NCI-H128 (cell line): Measurements from ENCODE around the gene MYH14.

Source experiments
- DNase-seq: peaks from one replicate; lab custom pipeline; 2025; ENCODE audit not compliant: unreplicated experiment; lab: John Stamatoyannopoulos, UW

The MYH14 gene

DNA sequence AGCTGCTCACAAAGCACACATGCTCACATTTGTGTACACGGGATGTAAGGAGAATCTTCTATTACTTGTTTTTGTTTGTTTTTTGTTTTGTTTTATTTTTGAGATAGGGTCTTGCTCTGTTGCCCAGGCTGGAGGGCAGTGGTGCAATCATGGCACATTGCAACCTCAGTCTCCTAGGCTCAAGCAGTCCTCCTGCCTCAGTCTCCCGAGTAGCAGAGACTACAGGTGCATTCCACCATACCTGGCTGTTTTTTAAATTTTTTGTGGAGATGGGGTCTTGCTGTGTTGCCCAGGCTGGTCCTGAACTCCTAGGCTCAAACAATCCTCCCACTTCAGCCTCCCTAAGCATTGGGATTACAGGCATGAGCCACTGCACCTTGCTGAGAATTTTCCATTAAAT lies 83.9 kb downstream of the MYH14 start:
- DNase-seq: no peak

DNA sequence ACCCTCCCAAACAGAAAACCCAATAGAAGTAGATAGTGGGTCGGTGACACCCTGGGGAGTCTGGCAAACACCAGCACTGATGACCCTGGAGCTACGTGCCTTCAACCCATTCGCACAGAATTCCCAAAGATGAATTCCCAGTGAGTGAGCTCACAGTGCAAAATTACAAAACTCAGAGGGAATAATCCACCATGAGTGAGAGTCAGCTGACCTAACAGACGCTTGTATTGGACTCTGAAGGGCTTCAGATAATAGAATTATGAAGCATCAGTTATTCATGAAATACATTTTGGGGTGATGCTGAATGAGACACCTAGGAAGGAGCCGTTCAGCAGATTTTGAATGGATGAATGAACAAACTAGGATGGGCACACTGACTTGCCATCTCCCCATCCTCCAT lies 85.5 kb downstream of the MYH14 start:
- no peak for DNase-seq

DNA sequence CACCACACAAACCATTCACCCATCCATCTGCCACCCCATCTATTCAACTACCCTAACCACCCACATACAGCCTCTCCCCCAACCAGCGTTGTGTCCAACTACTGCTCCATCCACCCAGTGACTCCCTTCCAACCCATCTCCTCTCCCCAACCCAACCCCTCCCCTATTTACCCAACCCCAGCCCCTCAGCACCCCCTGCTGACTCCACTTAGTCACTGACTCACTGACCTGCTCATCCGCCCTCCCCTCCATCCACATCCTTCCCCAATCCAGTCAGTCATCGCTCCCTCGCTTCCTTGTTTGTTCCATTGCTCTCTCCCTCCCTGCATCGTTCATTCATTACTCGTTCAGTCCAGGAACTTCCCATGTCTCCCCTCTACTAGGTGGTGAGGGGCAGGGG lies 86.6 kb downstream of the MYH14 start:
- no peak for DNase-seq

DNA sequence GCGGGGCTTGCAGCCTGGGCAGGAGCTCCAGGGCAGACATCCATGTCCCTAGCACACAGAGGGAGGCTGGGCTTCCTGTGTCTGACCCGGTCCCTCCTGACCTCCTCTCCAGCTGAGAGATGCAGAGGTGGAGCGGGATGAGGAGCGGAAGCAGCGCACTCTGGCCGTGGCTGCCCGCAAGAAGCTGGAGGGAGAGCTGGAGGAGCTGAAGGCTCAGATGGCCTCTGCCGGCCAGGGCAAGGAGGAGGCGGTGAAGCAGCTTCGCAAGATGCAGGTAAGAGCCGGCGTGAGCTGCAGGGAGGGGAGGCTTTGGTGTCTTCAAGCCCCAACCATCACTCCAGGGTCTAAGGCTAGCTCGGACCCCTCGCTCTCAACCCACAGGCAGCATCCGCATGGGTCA lies 87.4 kb downstream of the MYH14 start:
- DNase-seq: no peak

DNA sequence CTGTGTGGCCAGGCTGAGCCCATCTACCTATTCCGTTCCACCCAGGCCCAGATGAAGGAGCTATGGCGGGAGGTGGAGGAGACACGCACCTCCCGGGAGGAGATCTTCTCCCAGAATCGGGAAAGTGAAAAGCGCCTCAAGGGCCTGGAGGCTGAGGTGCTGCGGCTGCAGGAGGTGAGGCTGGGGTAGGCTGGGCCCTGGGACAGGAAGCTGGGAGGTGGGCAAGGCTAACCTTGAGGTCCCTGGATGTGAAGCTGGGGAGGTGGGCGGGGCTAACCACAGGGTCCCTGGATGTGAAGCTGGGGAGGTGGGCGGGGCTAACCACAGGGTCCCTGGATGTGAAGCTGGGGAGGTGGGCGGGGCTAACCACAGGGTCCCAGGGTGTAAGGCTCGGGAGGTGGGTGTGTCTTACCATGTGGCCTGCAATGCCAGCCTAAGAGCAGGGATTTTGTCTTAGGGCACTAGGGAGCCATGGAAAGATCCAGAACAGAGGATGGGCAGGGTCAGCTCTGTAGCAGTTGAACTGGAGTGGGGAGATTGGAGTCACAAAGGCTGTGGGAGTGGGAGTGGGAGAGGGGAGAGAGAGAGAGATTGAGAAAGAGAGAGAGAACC lies 88.9 kb downstream of the MYH14 start:
- DNase-seq: no peak

DNA sequence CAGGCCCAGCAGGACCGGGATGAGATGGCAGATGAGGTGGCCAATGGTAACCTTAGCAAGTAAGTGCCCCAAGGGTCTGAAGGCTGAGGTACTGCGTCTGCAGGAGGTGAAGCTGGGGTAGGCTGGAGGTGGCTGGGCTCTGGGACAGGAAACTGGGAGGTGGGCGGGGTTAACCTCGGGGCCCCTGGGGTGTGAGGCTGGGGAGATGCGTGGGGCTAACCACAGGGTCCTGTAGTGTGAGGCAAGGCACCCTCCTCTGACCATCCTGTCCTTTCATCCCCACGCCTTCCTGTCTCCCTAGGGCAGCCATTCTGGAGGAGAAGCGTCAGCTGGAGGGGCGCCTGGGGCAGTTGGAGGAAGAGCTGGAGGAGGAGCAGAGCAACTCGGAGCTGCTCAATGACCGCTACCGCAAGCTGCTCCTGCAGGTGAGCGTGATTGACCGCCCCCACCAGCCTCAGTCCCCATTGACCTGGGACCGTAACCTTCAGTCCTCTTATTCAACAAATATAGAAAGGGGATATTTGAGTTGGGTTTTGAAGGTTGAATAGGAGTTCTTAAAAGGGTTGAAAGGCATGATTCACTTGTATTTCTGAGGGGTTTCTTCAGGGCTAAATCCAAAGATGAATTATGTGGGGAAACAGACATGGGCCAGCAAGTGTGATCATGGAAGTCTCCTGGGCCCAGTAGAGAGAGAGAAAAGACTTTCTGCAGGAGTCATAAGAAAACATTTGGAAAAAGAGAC lies 90.0 kb downstream of the MYH14 start:
- DNase-seq: no peak

DNA sequence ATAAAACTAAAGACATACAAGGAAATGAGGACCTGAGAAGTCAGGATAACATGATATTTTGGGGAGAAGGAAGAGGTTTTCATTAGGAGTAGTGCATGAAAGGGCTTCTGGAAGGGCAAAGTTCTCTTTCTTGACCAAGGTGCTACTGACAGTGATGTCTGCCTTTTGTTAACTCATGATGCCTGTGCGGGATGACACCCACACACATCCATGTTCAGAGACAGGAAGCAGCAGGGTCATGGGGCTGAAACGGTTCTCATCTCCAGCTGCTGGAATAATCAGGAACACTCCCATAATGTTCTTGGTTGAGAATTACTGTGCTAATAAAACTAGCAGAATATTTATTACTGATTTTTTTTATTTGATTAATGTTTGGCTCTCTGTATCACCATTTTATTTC lies 96.6 kb downstream of the MYH14 start:
- DNase-seq: no peak

DNA sequence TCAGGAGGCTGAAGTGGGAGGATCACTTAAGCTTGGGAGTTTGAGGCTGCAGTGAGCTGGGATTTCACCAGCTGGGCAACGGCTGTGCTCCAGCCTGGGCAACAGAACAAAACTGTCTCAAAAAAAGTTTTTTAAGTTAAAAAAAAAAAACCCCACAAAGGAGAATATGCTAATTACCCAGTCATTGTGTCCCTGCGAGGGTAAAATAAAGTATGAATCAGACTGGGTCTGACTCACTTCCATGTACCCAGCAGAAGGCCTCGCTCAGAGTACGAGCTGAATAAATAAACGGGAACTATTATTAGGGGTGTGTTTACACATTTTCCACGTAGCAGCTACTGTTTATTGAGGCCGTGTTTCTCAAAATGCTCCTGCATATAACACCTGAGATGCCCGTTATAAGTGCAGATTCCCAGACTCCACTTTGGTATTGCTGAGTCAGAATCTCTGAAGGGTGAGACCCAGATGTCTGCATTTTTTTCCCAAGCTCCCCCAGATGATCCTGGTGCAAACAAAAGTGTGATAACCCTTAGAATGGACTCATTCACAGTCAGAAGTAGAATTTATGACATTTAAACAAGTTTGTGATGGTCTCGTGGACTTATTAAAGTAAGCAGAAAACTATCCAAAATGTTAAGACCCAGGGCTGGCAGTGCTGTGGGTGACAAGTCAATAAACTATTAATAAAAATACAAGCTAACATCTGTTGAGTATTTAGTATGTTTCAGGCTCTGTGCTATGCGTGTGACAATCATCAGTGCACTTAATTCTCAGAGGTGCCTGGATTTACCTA lies 97.6 kb downstream of the MYH14 start:
- DNase-seq: no peak

DNA sequence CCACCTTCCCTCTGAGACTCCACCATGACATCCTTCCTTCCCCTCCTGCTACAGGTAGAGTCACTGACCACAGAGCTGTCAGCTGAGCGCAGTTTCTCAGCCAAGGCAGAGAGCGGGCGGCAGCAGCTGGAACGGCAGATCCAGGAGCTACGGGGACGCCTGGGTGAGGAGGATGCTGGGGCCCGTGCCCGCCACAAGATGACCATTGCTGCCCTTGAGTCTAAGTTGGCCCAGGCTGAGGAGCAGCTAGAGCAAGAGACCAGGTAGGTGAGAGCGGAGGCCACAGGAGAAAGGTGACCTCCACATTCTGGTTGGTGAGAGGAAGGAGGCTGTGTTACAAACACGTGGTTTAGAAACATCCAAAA lies 98.2 kb downstream of the MYH14 start:
- no peak for DNase-seq

DNA sequence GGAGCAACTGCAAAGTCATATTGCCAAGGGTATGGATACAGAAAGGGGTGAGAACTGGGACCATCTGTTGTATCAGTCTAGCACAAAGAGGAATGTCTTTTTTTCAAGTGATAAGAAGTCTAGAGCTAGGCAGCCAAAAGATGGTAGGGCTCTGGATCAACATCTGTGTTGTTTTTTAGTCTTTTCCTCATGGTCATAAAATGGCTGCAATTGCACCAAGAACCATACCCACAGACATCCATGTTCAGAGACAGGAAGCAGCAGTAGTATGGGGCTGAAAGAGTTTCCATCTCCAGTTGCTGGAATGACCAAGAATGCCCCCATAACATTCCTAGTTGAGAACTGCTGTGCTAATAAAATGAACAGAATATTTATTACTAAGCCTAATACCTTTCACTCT lies 100.1 kb downstream of the MYH14 start:
- DNase-seq: no peak

DNA sequence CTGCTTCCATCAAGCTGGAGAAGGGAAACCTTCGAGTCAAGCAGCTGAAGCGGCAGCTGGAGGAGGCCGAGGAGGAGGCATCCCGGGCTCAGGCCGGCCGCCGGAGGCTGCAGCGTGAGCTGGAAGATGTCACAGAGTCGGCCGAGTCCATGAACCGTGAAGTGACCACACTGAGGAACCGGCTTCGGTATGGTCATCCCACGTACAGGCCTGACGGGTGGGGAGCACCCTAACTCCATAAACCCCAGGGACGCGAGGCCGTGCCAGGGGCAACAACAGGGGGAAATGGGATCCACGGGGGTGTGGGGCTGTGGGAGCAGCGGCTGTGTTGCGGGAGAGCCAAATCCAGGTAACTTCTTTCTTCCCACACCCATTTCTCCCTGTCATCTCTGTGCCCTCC lies 105.6 kb downstream of the MYH14 start:
- DNase-seq: no peak

DNA sequence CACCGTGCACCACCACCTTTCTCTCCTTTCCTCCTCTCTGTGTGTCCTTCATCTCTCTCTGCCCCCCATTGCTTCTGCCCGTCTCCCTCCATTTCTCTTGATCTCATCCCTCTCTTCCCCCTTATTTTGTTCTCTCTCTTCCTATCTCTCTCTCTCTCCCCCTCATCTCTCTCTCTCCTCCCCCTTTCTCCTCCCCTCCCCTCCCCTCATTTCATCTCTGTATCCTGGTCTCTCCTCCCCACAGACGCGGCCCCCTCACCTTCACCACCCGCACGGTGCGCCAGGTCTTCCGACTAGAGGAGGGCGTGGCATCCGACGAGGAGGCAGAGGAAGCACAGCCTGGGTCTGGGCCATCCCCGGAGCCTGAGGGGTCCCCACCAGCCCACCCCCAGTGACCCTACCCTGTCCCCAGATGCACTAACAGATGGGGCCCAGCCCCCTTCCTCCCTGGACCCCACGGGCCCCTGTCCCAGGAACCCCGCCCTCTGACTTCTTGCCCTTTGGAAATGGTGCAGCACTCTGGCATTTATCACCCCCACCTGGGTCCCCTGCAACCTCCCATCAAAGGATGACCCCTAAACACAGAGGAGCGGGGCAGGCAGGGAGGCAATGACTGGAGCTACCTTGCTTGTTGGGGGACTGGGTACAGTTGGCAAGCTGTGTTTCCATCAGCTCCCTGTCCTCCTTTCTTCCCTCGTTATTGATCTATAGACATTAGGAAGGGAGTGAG lies 106.1 kb downstream of the MYH14 start:
- DNase-seq: no peak

DNA sequence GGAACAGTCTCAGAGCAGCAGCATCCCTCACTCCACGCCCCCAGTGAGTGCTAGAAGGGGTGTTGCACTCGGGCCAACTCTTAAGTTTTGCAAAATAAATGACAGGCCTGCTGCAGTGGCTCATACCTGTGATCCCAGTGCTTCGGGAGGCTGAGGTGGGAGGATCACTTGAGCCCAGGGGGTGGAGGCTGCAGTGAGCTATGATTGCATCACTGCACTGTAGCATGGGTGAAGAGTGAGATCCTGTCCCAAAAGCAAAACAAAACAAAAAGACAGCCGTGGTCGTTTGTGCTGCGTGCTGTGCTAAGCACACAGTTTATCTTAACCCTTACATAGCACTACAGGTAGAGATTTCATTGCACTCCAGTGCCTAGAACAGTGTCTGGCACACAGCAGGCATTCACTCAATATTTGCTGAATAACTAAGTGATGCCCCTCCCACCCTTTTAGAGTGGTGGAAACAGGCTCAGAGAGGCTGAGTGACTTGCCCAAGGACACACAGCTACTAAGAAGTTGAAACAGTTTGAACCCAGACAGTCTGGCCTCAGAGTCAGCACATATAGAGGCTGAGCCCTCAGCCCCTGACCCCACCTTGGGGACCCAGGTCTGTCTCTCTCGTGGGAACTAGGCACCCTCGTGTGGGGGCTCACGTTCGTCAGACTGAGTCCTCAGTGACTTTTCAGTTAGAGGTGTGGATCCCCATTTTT lies 107.5 kb downstream of the MYH14 start:
- no peak for DNase-seq

DNA sequence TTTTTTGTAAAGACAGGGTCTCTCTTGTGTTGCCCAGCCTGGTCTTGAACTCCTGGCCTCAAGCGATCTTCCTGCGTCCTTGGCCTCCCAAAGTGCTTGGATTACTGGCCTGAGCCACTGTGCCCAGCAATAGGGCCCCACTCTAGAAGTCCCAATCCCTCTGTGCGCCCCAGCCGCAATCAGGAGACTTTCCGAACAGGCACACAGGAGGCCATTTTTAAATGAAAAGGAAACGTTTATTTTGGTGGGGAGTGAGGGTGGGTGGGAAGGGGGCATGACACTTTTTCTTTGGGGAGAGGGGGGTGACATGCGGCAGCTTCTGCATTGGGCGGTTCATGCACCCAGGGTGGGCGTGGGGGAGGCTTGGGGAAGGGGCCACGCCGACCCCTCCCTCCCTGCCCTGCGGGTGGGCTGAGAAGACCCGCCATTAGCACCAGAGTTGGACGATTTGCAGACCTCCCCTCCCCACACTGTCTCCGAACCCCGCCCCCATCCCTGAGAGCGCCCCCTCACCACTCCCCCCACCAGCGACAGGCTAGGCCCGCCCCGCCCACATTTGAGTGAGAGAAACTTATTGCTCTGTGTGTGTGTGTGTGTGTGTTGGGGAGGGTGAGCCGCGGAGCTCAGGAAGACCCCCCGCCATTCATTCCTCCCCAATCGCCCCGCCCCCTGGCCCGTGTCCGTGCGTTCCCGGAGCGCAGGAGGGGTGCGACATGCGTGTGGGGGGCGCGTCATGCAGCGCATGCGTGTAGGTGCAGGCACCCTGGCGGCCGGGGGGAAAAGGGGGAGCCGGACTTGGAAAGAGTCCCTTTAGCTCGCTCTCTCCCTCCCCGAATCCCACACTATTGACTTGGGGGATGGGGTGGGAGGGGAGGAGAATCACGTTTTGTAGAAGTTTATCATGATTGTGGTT lies 108.6 kb downstream of the MYH14 start:
- no peak for DNase-seq

DNA sequence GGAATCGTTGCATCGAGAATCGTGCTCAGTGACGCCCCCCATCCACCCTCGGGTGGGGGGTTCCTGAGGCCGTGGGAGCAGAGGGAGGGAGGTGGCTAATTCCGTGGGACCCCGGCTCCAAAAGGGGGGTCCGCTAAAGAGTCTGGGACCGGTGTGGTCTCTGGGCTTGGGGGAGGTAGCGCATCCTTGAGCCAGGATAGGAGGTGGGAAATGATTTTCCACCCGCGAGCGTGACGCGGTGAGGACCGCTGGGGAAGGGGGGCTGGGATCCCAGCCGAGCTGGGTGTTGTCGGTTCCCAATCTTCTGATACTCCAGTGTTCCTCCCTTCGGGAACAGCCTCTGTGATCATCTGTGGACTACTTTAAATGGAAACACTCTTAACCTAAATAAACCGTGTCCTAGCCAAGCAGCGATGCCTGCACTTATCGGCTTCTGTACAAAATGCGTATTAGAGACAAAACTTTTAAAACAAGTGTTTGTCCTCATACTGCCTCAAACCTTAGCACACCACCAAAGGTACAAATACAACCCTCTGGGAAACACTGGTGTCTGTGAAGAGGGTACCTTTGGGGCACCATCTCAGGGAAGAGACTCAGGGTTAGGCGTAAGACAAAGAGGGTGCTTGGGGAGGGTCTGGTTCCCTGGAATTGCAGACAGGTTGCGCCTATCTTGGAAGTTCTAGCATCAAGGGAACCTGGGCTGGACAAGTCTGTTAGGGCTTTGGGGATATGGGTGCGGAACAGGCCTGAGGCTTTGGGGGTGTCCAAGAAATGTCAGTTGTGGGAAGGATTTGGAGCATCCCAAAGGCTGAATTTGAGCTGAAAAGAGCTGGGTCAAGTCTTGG lies 109.8 kb downstream of the MYH14 start:
- DNase-seq: no peak

DNA sequence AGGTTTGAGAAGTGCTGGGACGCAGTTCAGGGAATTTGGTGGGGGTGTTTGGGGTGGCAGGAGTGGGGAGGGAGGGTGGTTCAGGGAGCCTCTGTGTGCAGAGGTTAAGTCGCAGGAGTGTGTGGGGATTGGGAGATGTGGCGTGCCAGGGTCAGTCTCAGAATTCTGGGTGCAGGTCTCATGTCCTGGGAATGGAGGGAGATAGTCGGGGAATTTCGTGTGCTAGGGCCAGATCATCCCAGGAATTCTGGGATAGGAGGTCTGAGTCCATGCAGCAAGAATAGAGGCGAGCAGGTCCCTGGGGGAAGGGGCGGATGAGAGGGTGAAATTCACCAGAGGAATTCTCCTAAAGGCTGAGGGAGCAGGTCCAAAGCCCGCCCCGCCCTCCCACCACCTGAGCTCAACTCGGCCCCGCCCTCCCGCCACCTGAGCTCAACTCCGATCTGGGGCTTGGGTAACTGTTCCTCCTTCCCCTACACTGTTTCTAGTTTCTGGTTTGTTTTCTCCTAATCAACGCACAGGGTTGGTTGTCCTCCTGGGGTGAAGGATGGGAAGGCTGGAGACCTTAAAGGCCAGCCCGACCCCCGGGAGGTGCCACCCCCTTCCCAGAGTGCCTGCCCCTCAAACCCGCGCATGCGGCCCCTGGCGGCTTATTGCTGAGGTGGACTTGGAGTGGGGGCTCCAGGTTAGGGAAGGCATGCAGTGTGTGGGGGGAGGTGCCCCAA lies 110.6 kb downstream of the MYH14 start:
- DNase-seq: no peak

DNA sequence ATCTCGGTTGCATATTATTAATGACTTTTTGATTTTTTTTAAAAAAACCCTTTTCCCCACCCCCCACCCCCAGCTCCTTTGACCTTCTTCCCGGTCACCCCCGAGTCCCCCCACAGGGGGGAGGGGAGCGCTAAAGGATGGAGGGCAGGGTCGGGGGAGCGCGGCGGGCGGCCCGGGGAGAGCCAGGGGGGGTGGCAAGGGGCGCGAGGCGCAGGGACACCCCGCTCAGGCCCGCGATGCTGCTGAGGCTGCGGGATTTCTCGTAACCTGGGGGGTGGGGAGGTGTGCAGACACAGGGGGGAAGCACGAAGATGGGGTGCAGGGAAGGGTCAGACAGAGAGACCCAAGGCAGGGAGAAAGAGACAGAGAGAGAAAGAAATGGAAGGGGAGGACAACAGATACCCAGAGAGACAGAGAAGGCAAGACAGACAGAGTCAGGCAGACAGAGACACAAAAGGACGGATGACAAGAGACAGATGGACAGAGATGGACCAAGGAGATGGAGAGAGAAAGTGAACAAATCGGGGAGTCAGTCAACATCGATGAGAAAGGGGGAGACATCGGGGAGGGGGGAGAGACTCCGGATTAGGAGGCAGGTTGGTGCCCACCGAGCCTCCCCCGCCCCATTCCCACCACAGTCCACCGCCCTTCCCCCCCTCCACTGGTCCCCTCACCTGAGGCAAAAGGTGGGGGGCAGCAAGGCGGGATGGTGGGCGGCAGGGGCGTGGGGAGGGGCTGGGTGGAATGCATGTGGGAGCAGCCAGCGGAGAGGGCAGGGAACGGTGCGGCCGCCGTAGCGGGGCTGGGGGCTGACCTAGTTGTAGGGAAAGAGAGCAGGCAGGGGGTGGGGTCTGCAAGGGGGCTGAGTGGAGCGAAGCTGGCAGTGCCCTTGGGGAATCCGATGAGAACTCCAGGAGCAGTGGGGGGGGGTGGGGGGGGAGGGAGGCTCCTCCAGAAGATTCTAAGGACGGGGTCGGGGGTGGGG lies 111.6 kb downstream of the MYH14 start:
- DNase-seq: no peak
